HepG2 (cell line): Measurements from ENCODE around the gene PTPMT1.

Source experiments
- ATF3 ChIP-seq: sonication (generic); formaldehyde crosslinking; IDR thresholded peaks from 2 replicates; pipeline ENCODE4 v1.4.0; 2020; ENCODE audit warnings: missing genetic modification reagents
- CREB1 ChIP-seq, 2 experiments: fragments of 450-650 bp in 1 of 2; IDR thresholded peaks; 2 replicates each; pipeline ENCODE4 v1.6.1; 2016 to 2017; ENCODE audit warnings: control low read depth in 1 of 2, mild to moderate bottlenecking in 1 of 2, missing compliant biosample characterization in 1 of 2, missing genetic modification characterization in 1 of 2
- IKZF1 ChIP-seq: fragments of 450-650 bp; IDR thresholded peaks from 2 replicates; pipeline ENCODE4 v1.7.1; 2016
- IRF2 ChIP-seq: IDR thresholded peaks from 2 replicates; pipeline ENCODE4 v1.6.1; 2018; ENCODE audit warnings: missing genetic modification reagents, missing compliant biosample characterization
- NFRKB ChIP-seq: fragments of 450-650 bp; IDR thresholded peaks from 2 replicates; pipeline ENCODE4 v1.6.1; 2017
- NR2F1 ChIP-seq, 2 experiments: fragments of 450-650 bp in 1 of 2; formaldehyde crosslinking in 1 of 2; IDR thresholded peaks; 2 replicates each; pipeline versions ENCODE4 v1.5.0 to v1.6.1; 2016 to 2020; ENCODE audit warnings: mild to moderate bottlenecking in 1 of 2, missing compliant biosample characterization in 1 of 2, missing genetic modification reagents in 1 of 2, moderate library complexity in 1 of 2
- NR3C1 ChIP-seq: sonication (generic); formaldehyde crosslinking; IDR thresholded peaks from 2 replicates; pipeline ENCODE4 v1.4.0; 2020; ENCODE audit warnings: missing genetic modification reagents
- SMC3 ChIP-seq: IDR thresholded peaks from 2 replicates; pipeline ENCODE4 v1.6.1; 2011; ENCODE audit warnings: low read length, improper control_type of control experiment
- ZNF224 ChIP-seq: sonication (generic); formaldehyde crosslinking; IDR thresholded peaks from 2 replicates; pipeline ENCODE4 v1.5.0; 2020; ENCODE audit warnings: mild to moderate bottlenecking, missing genetic modification reagents
- ZSCAN30 ChIP-seq: sonication (generic); formaldehyde crosslinking; IDR thresholded peaks from 2 replicates; pipeline ENCODE4 v1.5.0; 2020; ENCODE audit warnings: mild to moderate bottlenecking, missing genetic modification reagents

DNA sequence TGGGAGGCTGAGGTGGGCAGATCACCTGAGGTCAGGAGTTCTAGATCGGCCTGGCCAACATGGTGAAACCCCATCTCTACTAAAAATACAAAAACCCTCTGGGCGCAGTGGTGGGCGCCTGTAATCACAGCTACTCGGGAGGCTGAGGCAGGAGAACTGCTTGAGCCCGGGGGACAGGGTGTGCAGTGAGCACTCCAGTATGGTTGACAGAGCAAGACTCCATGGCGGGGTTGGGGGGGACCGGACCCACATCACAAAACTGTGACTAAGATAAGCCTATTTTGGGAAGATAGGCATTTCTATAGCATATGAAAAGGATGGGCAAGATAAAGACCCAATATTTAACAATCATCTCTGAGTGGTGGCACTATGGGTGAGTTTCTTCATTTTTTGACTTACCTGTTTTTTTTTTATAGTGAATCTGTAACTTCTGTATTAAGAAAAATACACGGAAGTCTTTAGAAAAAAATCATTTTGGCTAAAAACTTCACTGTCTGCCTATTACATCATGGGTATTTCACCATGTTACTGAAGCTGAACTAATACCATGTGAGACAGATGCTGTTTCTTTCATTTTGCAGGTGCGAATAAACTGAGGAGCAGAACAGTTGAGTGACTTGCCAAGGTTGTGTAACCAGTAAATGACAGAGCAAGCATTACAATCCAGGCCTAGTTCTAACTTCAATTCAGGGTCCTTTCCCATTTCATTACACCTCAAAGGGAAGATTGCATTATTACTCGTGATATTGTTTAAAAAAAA lies 14.9 kb upstream of the PTPMT1 start:
- no peak for TF ChIP-seq IKZF1
- TF ChIP-seq ZNF224: no peak
- no peak for TF ChIP-seq SMC3
- no peak for TF ChIP-seq ATF3 (CRISPR knock-in tag)
- no peak for TF ChIP-seq NFRKB
- TF ChIP-seq NR3C1 (CRISPR knock-in tag): no peak
- TF ChIP-seq IRF2 (CRISPR knock-in tag): no peak
- no peak for TF ChIP-seq ZSCAN30 (CRISPR knock-in tag)
- no peak for TF ChIP-seq CREB1 (IDR thresholded peaks at IDR 0.05)
- no peak for TF ChIP-seq CREB1 (CRISPR knock-in tag; IDR thresholded peaks at IDR 0.05)
- TF ChIP-seq NR2F1 (CRISPR knock-in tag; IDR thresholded peaks at IDR 0.05): no peak
